SW 1271 (cell line): Measurements from ENCODE around the gene SFN.
A peak's percentile ranks its signal among the peaks of the same experiment; 100 is the strongest.
"Not testable (repeated sequence)": the region's sequence is repeated elsewhere in the genome, so short reads cannot be mapped to it uniquely, and the experiment has no call there.

ENCODE experiments used
- DNase-seq, 2 experiments: peaks; one replicate each; lab custom pipeline; 2025; lab: John Stamatoyannopoulos, UW

SFN gene

DNA sequence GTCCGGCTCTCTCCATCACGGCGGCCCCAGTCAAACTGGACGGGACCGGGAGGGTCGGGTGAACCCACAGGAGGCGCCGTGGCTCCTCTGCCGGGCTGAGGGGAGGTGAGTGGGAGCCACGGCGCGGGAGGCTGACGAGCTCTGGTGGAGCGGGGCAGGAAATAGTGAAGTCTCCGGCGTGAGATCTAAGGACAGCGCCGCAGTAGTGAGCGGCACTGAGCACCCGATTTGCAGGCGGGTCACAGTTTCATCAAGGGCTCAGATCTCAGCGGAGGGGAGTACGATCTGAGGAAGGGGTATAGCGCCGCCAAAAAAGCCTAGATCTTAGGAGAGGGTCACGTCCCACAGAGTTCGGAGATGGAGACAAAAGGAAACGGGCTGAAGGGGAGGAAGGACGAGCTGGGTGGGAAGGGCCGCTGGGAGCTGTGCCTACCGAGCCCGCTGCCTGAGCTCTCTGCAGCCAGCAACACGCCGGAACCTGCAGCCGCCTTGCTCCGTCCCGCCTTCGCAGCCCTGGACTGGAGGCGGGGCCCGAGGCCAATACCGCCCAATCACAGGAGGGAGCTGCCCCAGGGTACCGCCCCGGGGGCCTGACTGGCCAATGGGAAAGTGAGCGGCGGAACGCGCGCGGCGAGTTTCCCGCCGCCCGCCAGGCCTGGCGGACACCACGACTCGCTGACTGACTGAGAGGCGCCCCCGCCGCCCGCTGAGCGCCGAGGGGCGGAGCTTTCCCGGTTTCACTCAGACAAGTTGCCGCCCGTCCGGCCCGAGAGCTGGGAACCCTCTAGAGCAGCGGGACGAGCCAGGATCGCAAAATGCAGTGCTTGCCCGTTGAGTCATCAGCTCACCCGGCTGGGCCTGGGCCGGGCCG, 1.9 kb downstream of the SFN start:
- DNase-seq, result peak; percentile 93 to 97

DNA sequence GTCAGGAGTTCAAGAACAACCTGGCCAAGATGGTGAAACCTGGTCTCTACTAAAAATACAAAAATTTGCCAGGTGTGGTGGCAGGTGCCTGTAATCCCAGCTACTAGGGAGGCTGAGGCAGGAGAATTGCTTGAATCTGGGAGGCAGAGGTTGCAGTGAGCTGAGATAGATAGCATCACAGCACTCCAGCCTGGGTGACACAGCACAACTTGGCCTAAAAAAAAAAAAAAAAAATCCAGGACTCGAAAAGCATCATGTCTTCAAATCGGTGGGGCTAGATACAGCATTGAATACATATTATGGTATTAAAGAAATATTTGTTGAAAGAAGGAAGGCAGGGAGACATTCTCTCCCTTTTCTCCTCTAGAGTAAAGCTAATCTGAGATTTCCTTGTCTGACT, 10.1 kb downstream of the SFN start:
- not testable (repeated sequence) for DNase-seq

DNA sequence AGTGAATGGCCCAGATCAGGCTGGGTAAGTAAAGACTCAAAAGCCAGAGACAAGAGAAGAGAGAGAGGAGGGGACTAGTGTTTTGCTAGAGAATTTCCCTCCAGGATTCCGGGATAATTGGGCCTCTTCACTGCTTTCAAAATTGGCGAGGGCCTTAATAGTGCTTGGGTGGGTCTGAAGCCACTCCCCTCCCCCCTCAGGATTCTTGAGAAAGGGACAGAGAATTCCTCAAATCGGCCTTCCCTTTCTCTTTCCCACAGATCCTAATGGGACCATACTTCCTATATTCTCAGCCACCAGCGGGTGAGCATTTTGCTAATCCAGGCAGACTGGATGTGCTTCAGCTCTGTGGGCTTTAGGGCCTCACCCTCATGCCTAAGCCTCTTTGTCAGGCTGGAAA, 11.9 kb downstream of the SFN start:
- DNase-seq, result no peak

DNA sequence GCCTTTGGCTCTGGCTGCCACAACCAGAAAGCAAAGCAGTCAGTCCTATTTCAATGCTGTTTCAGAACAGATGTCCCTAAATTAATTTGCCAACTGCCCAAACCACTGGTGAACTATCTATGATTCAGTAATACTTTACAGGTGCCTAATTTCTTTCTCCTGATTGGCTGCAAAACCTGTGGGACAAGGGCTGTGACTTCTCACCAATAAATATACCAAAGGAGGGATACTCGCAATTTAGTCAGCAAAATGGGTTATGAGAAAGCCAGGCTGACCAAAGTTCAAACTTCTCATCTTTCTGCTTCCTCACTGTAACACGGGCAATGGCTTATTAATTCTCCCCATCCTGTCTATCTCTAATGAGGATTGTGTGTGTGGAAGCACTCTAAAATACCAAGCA, 14.4 kb downstream of the SFN start:
- no peak for DNase-seq

DNA sequence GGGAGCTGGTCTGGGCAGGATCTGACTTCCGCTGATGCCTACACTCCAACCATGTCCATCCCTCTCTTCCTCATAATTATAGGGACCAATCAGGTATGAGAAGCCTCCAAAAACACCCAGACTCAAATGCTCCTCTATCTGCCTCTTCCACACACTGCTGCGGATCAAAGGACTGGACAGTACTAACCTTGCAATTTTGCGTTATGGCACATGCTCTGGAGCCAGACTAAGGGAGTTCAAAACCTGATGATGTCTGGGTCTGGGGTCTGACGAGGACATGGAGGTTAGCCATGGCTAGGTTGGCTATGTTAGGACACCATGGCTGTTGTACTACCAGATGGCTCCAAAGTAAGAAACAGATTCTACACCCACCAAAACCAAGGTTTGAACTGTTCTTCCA, 16.8 kb downstream of the SFN start:
- DNase-seq, result no peak

DNA sequence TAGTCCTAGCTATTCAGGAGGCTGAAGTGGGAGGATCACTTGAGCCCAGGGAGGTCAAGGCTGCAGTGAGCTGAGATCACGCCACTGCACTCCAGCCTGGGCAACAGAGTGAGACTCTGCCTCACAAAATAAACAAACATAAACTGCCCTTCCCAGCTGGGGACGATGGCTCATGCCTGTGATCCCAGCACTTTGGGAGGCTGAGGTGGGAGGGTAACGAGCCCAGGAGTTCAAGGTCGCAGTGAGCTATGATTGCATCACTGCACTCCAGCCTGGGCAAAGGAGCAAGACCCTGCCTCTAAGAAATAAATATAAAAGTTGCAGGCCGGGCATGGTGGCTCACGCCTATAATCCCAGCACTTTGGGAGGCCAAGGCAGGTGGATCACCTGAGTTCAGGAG, 18.7 kb downstream of the SFN start:
- not testable (repeated sequence) for DNase-seq

DNA sequence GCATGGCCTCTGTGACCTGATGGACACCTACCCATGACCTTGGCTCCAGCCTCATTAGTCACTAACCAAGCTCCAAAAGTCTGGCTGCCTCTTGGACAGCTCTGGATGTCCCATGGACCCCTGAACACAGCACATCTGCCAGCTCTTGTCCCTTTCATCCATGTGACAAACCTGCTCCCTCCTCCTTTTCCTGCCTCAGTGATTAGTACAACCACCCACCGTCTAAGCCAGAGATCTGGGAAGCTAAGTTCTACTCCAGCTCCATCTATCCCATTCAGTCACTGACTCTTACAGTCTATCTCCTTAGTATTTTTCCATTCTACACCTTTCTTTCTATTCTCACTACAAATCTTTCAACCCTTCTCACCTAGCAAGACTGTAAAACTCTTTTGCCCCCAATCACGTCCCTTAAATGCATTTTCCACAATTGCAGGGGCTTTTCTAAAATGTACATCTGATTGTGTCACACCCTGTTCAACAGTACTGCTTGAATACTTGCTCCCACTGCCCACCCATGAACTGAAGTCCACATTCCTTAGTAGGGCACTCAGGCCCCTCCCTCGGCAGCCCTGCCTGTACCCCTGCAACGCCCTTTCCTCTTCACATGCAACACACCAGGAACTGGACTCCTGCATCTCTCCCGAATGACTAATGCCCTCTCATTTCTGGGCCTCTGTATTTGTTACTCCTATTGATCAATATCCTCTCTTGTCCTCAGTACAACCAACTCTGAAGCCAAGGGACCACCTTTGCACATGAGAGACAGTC, 19.9 kb downstream of the SFN start:
- DNase-seq, result no peak

DNA sequence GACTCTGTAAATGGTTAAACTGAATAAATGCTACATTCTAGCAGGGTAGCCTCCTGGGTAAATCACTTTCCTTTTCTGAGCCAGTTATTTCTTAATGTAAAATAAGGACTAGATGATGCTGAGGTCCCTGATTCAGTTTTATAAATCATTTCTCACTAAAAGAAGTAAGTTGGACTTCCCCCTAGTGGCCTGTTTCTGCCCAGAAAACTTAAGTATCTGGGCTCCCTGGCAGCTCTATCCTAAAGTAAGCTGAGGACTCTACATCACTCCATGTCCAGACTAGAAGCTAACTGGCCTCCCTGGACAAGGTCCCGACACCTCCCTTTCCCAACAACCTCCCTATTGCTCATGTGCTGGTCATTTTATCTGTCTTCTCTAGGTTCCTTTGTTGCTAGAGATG, 24.2 kb downstream of the SFN start:
- DNase-seq, result peak in 1 of 2 experiments; percentile 35

DNA sequence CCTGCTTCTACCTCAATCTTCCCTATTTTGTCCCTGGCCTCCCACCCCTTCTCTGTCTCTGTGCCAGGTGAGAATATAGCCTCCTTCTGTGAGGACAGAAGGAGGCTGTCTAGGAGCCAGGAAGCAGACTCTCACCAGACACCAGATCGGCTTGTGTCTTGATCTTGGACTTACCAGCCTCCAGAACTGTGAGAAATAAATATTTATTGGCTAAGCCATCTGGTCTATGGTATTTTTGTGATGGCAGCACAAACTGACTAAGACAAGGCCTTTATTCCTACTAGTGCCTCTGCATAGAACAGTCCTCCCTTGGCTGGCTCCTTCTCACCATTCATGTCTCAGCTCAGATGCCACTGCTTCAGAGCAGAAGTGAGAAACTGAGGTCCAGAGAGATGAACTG, 25.3 kb downstream of the SFN start:
- no peak for DNase-seq

DNA sequence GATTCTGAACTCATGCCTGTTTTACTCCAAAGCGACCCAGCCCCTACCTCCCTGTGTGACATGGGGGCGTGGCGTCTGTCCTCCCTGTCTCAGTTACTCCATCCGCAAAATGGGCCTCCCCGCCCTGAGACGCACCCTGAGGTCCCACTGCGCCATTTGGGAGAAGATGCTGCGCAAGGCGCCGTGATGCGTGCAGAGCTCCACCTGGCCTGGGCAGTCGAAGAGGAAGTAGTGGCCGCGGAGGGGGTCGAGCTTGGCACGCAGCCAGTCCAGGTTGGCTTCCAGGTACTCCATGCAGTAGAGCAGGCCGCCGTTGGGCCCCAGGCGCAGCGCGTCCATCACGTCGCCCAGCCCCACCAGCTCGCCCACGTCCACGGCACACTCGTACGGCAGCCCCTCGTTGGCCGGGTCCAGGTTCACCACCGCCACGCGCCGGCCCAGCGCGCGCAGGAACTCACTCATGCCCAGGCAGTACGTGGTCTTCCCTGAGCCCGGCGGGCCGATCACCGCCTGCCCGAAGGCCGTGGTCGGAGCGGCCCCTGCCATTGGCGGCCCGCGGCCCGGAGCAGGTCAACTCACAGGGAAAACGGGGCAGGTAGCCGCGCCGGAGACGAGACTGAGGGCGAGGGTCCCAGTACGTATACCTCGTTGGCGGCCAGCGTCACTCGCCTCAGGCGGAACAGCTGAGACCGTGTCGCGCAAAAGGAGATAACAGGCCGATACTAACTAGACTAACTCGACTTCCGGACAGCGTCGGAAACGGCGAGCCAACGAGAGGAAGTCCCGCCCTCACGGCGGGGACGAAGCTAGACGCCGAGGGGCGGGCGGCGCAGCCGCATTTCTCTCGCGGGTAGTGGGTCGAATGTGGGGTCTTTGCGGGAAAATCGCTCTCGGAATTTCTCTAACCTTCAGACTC, 26.9 kb downstream of the SFN start, which contains the start of gene GPN2:
GPN2 (minus strand) TSS at position 733 of the 916 bp plus-strand sequence; CDS start at position 546, 187 bp downstream.
- peak; percentile 43 to 76 for DNase-seq

DNA sequence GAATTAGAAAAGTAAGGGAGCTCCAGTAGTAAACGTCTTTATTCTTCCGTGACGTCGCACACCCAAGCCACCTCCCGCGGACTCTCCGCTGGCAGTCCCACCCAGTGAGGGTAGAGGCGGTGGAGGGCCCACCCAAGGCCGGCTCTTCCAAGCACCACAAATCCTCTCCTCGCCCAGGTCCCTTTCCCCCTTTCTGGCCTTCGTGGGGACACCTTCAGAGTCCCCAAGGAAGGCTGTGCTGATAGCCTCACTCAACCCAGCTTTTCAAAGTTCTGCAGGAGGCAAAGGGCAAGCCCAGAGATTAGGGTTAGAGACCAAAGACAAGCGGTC, 27.5 kb downstream of the SFN start:
- DNase-seq, result no peak

DNA sequence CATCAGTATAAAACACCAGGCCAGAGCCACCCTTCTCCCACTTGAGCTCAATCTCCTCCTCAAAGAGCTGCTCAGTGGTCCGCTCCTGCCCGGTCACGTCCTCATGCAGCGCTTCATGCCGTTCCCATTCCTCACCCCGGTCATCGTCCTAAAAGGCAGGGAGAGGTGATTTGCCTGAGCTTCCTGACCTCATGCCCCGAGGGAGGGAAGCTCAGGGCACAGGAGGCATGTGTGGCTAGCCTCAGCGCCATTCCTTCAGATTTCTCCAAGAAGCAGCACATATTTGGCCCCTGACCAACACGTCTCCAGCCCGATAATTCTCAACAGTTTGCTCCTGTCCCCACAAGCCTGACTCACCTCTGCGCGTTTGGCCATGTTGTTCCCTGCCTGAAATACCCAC, 31.3 kb downstream of the SFN start:
- no peak for DNase-seq

DNA sequence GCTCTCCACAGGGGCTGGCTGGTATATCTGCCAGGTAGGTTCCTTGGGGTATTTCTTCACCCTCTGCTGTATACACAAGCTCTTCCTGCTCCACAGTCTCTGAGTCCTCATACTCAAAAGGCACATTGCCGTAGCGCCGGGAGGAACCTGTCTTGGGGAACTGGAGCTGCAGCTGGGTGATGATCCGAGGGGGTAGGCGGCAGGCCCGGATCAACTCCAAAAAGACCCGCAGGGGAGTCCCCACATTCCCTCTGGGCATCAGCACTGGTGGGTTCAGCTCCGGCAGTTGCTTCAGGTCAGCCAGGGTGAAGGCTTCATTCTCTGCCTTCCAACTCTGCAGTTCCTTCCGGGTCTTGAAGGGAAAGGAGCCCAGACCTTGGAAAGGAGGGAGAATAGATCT, 34.4 kb downstream of the SFN start:
- no peak for DNase-seq

DNA sequence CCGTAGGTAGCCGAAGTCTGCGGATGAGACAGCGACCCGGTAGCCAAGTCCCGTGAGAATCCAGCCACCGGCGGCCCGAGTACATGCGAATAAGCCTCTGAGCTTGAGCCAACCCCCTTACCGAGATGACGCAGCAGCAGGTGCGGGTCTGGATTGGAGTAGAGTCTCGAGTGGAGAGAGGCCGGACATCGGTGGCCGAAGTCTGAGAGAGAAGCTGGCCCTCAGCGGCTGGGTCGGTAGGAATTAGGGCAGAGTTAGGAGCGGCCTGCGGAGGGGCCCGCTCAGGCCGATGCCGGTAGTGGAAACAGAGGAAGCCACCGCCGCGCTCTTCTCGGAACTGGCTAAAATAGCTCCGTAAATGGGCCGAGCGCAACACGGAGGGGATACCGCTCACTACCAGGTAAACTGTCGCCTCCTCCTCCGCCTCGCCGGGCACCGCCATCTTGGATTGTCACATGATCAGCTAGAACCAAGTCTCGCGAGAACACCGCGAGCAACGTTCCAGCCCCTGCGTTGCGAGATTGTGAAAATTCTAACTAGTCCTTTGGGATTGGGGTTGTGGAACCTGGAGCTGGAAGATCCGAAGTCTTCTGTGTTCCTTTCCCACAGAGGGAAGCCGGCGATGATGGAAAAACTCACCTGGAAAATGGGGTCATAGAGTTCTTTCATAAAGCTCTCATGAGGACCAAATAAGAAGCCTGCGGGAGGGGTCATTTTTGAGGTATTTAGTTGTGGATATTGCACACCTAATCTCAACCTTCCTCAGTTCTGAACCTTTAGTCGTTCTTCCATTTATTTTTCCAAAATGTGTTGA, 37.3 kb downstream of the SFN start, which contains the start of gene GPATCH3:
GPATCH3 (minus strand) TSS at position 467 of the 814 bp plus-strand sequence; CDS start at position 442, 25 bp downstream.
- DNase-seq, result peak; percentile 42 to 82

DNA sequence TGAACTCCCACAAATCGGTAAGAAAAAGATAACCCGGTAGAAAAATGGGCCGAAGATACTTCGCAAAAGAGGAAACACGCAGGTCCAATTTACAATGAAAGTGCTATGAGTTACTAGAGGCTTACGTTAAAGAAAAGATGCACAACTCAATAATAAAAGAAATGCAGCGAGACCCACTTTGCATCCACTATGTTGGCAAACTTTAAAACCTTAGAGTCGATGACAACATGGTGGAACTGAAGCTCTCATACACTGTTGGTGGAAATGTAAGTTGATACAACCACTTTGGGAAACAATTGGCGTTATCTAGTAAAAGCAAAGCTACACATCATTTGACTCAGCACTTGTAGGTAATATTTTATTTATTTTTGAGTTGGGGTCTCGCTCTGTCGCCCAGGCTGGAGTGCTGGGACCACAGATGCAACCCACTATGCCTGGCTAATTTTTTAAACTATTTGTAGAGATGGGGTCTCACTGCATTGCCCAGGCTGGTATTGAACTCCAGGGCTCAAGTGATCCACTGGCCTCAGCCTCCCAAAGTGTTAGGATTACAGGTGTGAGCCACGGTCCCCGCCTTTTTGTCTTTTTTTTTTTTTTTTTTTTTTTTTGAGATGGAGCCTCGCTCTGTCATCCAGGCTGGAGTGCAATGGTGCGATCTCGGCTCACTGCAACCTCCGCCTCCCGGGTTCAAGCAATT, 38.0 kb downstream of the SFN start:
- no peak for DNase-seq

DNA sequence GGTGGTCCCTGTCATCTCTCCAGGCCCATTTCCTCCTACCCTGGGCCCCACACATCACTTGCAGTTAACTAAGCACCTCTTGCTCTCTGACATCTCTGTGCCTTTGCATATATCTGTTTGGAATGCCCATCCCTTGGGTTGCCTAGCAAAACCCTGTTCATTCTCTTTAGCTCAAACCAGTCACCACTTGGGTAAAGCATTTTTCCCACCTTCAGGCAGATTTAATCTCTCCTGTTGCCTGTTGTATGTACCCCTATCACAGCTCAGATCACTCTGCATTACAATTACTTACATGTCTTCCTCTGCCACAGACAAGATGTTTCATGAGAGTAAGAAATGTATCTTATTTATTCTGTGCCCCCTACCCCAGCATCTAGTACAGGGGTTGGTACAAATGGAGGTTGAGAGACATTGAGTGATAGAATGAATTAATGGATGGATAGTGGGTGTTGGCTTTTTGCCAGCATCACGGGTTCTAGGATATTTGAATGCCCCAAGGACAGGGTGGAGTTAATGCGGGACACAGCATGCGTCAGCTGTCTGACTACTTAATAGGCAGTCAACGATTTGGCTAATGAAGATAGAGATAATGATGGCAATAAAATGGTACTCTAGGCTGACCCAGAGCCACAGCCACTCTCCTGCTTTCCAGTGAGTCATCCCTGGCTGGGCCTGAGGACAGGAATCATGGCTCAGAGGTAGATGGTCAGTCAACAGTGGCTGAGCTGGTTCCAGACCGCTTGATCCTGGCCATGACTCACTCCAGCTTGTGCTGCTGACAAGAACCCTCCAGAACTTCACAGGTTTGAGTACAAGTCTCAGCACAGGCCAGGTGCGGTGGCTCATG, 44.3 kb downstream of the SFN start:
- peak in 1 of 2 experiments; percentile 12 for DNase-seq

DNA sequence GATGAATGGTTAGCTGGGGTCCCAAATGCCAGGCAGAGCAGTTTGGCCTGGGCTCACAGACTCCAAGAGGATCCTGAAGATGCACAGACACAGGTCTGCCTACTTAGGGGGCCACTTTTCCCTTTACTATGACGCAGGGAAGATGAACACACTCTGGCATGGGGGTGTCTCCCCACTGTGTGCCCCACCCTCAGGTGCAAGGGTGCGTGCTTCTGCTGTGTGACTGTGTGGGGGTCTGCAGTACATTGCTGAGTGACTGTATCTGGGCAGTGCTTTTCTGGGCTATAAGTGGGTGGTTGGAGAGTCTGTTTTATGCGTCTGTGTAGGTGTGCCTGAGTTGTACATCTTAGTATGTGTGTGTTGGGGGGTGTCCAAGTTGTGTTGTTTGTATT, 47.0 kb downstream of the SFN start:
- no peak for DNase-seq

DNA sequence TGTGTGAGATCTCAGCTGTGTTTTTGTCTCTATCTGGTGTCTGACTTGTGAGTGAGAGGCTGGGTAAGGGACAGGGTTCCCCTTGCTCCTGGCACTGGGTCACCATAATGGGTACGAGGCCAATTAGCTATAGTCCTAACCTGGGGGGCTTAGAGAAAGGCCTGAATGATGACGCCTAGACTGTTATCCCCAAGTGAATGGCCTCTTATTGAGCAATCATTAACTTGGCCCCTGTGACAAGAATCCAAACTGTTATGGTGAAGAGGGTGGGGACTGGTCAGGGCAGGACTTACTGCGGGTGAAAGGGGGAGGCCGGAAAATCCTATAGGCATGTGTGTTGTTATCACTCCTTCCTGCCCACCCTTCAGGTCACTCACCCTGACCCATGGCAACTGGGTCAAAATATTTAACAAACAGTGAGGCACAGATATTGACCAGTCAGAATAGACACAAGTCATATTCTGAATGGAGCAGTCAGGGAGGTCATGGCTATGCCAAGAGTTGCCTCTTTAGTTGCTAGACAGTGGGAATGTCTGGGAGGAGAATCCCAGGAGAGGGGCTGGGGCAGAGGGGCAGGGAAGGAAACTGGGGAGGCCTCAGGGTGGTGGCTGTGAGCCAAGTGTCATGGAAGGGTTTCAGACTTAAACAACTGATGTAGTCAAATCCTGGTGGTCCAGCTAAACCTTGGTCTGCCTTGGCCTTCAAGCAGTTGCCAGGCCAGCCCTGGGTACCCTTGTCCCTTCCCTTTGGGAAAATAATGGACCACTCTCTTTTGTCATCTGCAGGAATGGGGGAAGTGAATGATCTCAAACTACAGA, 47.6 kb downstream of the SFN start:
- DNase-seq, result no peak
